HTR-8/SVneo (cell line): ENCODE data around the gene NACA.
"Not testable (repeated sequence)": the region's sequence is repeated elsewhere in the genome, so short reads cannot be mapped to it uniquely, and the experiment has no call there.

ENCODE experiments used
- DNase-seq: peaks from one replicate; pipeline ENCODE4 v3.0.0; 2011; ENCODE audit warnings: low spot score, mixed read lengths; ENCODE audit not compliant: insufficient read length
- FAIRE-seq: peaks from 2 replicates; lab custom pipeline; 2011; peaks lifted over from hg19 to GRCh38; lab: Jason Lieb, UNC

NACA gene

GRCh38 chr12:56726196-56726675, 1.1 kb upstream of the NACA start:
- not testable (repeated sequence) for DNase-seq, FAIRE-seq

- no peak for FAIRE-seq
These were observed 614 bp upstream of the NACA start for GRCh38 chr12:56725723-56726102.

DNA sequence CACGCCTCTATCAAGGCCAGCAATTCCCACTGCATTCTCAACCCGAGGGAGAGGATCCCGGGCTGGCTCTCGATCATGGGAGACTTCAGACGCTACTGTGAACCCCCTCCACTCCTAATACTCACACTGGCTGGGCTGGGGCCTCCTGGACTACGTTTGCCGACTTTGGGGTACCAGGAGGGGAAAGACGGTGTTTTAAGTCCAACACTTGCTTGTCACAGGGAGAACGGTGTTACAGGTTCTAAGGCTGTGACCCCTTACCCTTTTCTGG, 463 bp downstream of the NACA start:
- FAIRE-seq, result no peak
- no peak for DNase-seq

More at GRCh38 chr12:56725723-56726102, 614 bp upstream of the NACA start:
- DNase-seq, result no peak

DNA sequence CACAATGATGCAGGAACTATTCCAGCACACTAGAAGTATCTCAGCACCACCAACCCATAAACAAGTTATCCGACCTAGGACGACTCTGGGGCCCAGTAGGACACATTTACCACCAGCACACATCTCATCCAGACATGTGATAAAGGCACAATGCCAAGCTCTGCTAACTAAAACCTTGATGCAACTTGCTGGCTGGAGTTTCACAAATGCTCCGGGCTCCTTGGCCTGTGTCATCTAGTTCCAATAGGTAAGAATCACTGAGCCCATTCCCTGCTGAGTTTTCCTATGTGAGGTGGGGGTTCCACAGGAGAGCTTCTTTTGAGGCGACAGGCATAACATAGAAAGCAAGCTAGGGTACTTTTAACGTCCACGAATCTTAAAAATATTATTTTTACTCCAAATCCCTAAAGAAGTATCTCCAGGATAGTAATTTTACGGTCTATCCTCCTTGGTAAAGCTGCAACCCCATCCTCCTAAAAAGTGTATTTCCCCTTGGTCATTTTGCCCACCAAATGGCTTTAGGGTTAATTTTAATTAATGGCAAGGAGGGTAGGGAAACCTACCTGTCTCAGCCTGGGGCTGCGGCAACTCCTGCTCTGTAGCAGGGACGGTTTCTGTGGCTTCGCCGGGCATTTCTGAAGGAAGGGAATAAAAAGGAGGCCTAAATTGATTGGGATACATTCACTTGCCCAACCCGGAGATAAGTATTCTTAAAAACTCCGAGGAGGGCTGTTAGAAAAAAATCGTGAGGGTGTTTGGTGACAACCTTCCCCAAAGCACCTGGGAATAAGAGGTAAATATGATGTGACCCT, 1.0 kb downstream of the NACA start:
- DNase-seq, result no peak
- no peak for FAIRE-seq

DNA sequence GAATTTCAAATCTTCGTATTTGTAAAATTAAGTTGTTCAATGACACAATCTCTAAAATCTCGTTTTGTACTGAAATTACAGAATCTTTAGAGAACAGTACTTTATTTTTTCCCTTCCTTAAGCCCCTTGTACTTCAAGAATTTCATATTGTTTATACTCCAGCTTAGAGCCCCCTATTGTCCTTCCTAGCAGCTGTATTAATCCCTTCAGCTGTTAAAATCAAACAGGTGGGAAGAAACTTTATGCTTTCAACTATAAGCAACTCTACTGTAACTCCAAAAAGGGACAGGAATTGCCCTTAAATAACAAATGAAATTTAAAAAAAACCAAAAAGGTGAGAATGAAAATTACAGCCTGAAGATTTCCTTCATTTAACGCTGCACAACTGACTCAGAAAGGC, 1.7 kb downstream of the NACA start:
- FAIRE-seq (no peak), DNase-seq (no peak)

DNA sequence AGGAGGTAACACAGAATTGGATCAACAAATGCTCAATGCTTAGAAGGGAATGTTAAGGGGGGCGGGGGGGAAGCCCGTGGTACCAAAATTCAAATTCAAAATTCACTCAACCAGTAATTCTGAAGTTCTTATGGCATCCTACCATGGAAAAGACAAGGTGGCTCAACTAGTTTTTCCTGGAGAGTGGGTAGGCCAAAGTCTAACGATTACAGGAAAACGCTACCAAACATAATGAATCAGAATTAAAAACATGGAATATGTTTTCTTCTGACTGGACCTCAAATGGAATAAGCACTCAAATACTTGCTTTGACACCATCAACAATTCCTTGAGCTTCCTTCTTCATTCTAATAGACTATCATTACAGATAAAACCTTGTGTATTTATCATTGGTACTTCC, 2.3 kb downstream of the NACA start:
- DNase-seq (no peak), FAIRE-seq (no peak)

GRCh38 chr12:56721721-56722120, 3.4 kb downstream of the NACA start:
- no peak for FAIRE-seq
- no peak for DNase-seq

DNA sequence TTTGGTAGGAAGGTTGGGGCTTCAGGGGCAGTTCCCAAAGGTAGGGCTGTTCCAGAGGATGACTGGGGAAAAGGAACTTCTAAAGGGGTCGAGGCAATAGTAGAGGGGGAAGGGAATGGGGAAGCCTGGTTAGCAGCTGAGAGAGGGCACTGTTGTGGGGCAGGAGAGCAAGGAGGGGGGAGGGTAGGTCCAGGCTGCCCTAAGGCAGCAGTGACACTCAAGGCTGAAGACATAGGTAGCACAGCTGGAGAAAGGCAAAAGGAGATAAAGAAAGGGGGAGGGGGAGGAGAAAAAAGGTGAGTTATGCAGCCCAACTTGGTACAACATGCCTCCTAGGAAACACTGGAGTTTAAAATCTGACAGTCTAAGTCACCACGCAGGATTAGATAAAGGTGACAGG, 3.9 kb downstream of the NACA start:
- DNase-seq, result no peak
- no peak for FAIRE-seq

DNA sequence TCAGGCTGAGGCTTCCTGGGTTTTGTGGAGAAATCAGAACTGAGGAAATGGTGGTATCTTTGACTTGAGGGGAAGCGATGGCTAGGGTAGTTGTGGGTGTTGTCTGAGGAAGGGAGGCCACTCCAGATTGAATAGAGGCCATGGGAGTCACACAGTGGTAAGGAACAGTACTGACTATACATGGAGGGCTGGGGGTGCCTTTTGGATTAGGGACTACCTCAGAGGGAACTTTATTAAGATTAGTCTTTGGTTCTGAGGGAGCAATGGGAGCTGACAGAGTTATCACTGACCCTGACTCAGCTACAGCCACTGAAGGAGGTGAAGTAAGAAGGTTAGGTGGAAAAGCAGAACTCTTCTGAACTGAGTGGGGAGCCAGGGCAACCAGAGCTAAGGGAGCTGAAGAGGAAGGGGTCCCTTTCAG, 4.4 kb downstream of the NACA start:
- FAIRE-seq (no peak), DNase-seq (no peak)

- DNase-seq (no peak), FAIRE-seq (no peak)
These were observed 6.0 kb downstream of the NACA start for GRCh38 chr12:56719056-56719455.

GRCh38 chr12:56718636-56719035, 6.5 kb downstream of the NACA start:
- no peak for DNase-seq
- FAIRE-seq, result no peak

- no peak for FAIRE-seq
- DNase-seq, result no peak
These were observed 7.0 kb downstream of the NACA start for GRCh38 chr12:56718149-56718548.

GRCh38 chr12:56716933-56717880, 7.9 kb downstream of the NACA start:
- DNase-seq, result no peak
- FAIRE-seq, result no peak

DNA sequence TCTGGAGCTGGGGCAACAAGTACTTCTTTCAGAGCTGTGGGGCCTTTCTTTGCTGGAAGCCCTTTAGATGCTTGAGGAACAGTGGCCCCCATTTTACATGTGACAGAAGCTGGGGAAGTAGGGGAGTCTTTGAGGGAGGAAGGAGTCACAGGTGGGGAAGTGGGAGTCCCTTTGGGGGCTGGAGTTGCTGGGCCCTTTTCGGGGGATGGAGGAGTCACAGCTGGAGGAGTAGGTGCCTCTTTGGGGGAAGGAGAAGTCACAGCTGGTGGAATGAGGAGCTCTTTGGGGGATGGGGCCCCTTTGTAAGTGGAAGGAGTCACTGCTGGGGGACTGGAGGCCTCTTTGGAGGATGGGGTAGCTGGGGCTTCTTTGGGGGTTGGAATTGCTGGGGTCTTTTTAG, 8.6 kb downstream of the NACA start:
- DNase-seq (no peak), FAIRE-seq (no peak)

DNA sequence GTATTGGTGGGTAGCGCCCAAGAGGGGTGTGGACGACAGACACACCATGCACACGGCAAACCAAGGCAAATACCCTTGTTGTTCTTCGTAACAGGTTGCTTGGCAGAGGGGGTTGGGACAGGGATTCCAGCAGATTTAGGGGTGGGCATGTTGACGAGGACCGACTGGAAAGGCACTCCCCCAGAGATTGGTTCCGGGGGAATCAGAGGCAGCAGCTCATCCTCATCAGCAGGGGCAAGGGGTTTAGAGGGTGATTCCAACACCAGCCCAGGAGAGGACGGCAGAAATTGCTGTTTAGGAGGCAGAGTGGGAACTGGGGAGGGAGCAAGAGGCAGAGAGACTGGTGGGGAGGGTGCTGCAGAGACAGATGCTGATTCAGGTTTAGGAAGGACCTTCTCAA, 9.3 kb downstream of the NACA start:
- FAIRE-seq (no peak), DNase-seq (no peak)

- FAIRE-seq (no peak), DNase-seq (no peak)
These were observed 10.6 kb downstream of the NACA start for GRCh38 chr12:56714431-56714929.

DNA sequence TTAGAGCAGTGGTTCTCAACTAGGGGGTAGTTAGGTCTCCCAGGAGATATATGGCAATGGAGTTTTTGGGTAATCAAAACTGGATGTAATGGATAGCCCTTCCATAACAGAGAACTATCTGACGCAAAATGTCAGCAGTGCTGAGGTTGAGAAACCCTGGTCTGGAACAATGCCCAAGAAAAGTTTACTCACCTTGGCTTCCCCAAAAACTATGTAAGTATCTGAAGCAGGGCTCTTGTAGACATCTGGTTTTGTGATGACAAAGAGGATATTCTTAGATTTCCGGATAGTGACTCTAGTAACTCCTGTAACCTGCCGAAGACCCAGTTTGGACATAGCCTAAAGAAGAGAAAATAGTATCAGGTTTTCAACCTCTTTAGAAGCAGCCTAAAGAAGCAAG, 11.8 kb downstream of the NACA start:
- FAIRE-seq (no peak), DNase-seq (no peak)

DNA sequence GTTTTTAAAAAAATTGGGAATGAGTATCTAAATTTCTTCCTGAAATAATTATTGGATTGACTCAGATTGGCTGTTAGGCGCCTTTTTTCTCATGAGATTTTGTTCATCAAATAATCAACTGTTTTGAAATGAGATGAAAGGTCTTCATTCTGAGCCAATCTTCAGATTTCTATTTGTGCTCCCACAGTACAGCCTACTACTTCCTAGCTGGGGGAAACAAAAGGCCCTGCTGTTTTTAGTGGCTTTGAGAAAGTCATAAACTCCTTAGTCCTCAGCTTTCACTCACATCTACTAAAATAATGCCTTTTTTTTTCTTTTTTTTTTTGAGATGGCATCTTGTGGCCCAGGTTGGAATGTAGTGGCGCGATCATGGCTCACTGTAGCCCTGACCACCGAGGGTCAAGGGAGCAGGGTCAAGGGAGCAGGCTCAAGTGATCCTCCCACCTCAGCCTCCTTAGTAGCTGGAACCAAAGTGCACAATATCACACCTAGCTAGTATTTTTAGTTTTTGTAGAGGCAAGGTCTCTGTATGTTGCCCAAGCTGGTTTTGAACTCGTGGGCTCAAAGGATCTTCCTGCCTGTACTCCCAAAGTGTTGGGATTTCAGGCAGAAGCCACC, 15.2 kb downstream of the NACA start:
- DNase-seq (no peak), FAIRE-seq (no peak)

DNA sequence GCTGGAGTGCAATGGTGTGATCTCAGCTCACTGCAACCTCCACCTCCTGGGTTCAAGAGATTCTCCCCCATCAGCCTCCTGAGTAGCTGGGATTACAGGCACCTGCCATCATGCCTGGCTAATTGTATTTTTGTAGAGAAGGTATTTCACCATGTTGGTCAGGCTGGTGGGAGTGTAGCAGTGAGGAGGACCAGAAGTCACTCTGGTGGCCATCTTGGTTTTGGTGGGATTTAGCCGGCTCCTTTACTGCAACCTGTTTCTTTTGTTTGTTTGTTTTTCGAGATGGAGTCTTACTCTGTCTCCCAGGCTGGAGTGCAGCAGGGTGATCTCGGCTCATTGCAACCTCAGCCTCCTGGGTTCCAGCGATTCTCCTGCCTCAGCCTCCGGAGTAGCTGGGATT, 20.6 kb downstream of the NACA start:
- not testable (repeated sequence) for DNase-seq, FAIRE-seq

- DNase-seq (no peak), FAIRE-seq (no peak)
These were observed 26.0 kb downstream of the NACA start for GRCh38 chr12:56699020-56699661.
